ENCODE data around the gene SH2D1A.
"Not testable (repeated sequence)": the region's sequence is repeated elsewhere in the genome, so short reads cannot be mapped to it uniquely, and the experiment has no call there.

- not testable (repeated sequence) for TF ChIP-seq CTCF (conservative IDR thresholded peaks at IDR 0.05 in 1 of 2, IDR thresholded peaks at IDR 0.05 in 1 of 2; ENCODE audit: low read depth in 1 of 2, low read length in 2 of 2); EZH2 (IDR thresholded peaks at IDR 0.05; ENCODE audit: low read length, missing control alignments)
Measured at GRCh38 chrX:124299323-124299722, 47.0 kb upstream of the SH2D1A start.
